ENCODE results near the gene JADE2.

JADE2 gene

GRCh38 chr5:134489227-134489944, 36.1 kb upstream of the JADE2 start:
- no peak overlapping the region for H3K4me3 ChIP-seq (ENCODE audit: low read depth, low read length, poor library complexity, severe bottlenecking)
- no peaks in the 10 kb centered on the region; the same call in 1 of the 2 replicates for H3K27me3 ChIP-seq (ENCODE audit: insufficient read depth, low read length)
- H3K9me3 ChIP-seq (ENCODE audit: low read length), result 0 out of 2 replicates have a peak, but pooled peaks cover 3% of the 10 kb centered on the region
- H3K79me2 ChIP-seq (ENCODE audit: insufficient read depth, low read length), result no peaks in the 10 kb centered on the region
- H3K9me2 ChIP-seq (ENCODE audit: low read depth, low read length), result no peaks in the 10 kb centered on the region
- no peaks in the 10 kb centered on the region for H4K20me1 ChIP-seq (ENCODE audit: insufficient read depth, low read length)
- H3K4me2 ChIP-seq (ENCODE audit: low read length), result no peak overlapping the region
- no peak overlapping the region for H3K27ac ChIP-seq (ENCODE audit: low read depth, low read length, poor library complexity, severe bottlenecking)
- TF ChIP-seq EZH2 (IDR thresholded peaks at IDR 0.05; ENCODE audit: borderline replicate concordance, low read length) (no peak), CTCF (IDR thresholded peaks at IDR 0.05; ENCODE audit: low read length) (no peak)
- no peak overlapping the region for H3K9ac ChIP-seq (ENCODE audit: low read length)
- H3F3A ChIP-seq (ENCODE audit: insufficient read depth, low read length), result no peaks in the 10 kb centered on the region
- H2AFZ ChIP-seq (ENCODE audit: low read length), result no peak overlapping the region
- no peaks in the 10 kb centered on the region for H3K36me3 ChIP-seq (ENCODE audit: insufficient read depth, low read length)
- H3K4me1 ChIP-seq (ENCODE audit: insufficient read depth, low read length, severe bottlenecking), result no peaks in the 10 kb centered on the region

GRCh38 chr5:134490255-134490924, 35.1 kb upstream of the JADE2 start:
- Histone ChIP-seq H3K27ac (ENCODE audit: low read depth, low read length, poor library complexity, severe bottlenecking) (no peak overlapping the region), H3K9me3 (ENCODE audit: low read length) (0 out of 2 replicates have a peak, but pooled peaks cover 3% of the 10 kb centered on the region), H3F3A (ENCODE audit: insufficient read depth, low read length) (no peaks in the 10 kb centered on the region), H3K4me3 (ENCODE audit: low read depth, low read length, poor library complexity, severe bottlenecking) (no peak overlapping the region), H3K79me2 (ENCODE audit: insufficient read depth, low read length) (no peaks in the 10 kb centered on the region), H2AFZ (ENCODE audit: low read length) (no peak overlapping the region), H3K4me2 (ENCODE audit: low read length) (no peak overlapping the region), H3K9me2 (ENCODE audit: low read depth, low read length) (no peaks in the 10 kb centered on the region), H3K36me3 (ENCODE audit: insufficient read depth, low read length) (no peaks in the 10 kb centered on the region), H3K27me3 (ENCODE audit: insufficient read depth, low read length) (no peaks in the 10 kb centered on the region; the same call in 1 of the 2 replicates), H3K4me1 (ENCODE audit: insufficient read depth, low read length, severe bottlenecking) (no peaks in the 10 kb centered on the region), H3K9ac (ENCODE audit: low read length) (no peak overlapping the region), H4K20me1 (ENCODE audit: insufficient read depth, low read length) (no peaks in the 10 kb centered on the region)
- no peak for TF ChIP-seq EZH2 (IDR thresholded peaks at IDR 0.05; ENCODE audit: borderline replicate concordance, low read length)
- TF ChIP-seq CTCF (IDR thresholded peaks at IDR 0.05; ENCODE audit: low read length), result no peak

- no peaks in the 10 kb centered on the region for H3F3A ChIP-seq (ENCODE audit: insufficient read depth, low read length)
- no peak overlapping the region for H3K27ac ChIP-seq (ENCODE audit: low read depth, low read length, poor library complexity, severe bottlenecking)
- no peak overlapping the region for H3K4me3 ChIP-seq (ENCODE audit: low read depth, low read length, poor library complexity, severe bottlenecking)
- no peak overlapping the region for H3K4me2 ChIP-seq (ENCODE audit: low read length)
- TF ChIP-seq EZH2 (IDR thresholded peaks at IDR 0.05; ENCODE audit: borderline replicate concordance, low read length), result no peak
- TF ChIP-seq CTCF (IDR thresholded peaks at IDR 0.05; ENCODE audit: low read length), result no peak
- no peak overlapping the region for H2AFZ ChIP-seq (ENCODE audit: low read length)
- H3K4me1 ChIP-seq (ENCODE audit: insufficient read depth, low read length, severe bottlenecking), result no peaks in the 10 kb centered on the region
- H3K9me3 ChIP-seq (ENCODE audit: low read length), result 0 out of 2 replicates have a peak, but pooled peaks cover under 1% of the 10 kb centered on the region
- H3K36me3 ChIP-seq (ENCODE audit: insufficient read depth, low read length), result no peaks in the 10 kb centered on the region
- no peaks in the 10 kb centered on the region for H4K20me1 ChIP-seq (ENCODE audit: insufficient read depth, low read length)
- no peaks in the 10 kb centered on the region; the same call in 1 of the 2 replicates for H3K27me3 ChIP-seq (ENCODE audit: insufficient read depth, low read length)
- no peaks in the 10 kb centered on the region for H3K9me2 ChIP-seq (ENCODE audit: low read depth, low read length)
- H3K9ac ChIP-seq (ENCODE audit: low read length), result no peak overlapping the region
- H3K79me2 ChIP-seq (ENCODE audit: insufficient read depth, low read length), result no peaks in the 10 kb centered on the region
Measured at GRCh38 chr5:134490925-134491271, 34.6 kb upstream of the JADE2 start.

Data from OCI-LY1 (cell line).